SHP77 treated with DMSO at 0.1 percent for 48 hours (cell line): ENCODE measurements around the gene STK11.

ENCODE experiments used
- DNase-seq: peaks from one replicate; lab custom pipeline; 2025; lab: John Stamatoyannopoulos, UW

The STK11 gene

GRCh38 chr19:1205114-1206099 is at the start of gene STK11:
Gene STK11, plus strand, starts transcription at chr19:1205778. Its CDS starts 1,136 bp downstream, at chr19:1206914.
- DNase-seq = no peak

- DNase-seq = no peak
Measured at GRCh38 chr19:1156305-1156801, 49.2 kb upstream of the STK11 start.

GRCh38 chr19:1156830-1157615 is 48.6 kb upstream of the STK11 start:
- no peak for DNase-seq

GRCh38 chr19:1157931-1158884 is 47.4 kb upstream of the STK11 start:
- DNase-seq = no peak

- DNase-seq = no peak
Measured at GRCh38 chr19:1158885-1159448, 46.6 kb upstream of the STK11 start.

- no peak for DNase-seq
Measured at GRCh38 chr19:1159864-1160595, 45.5 kb upstream of the STK11 start.

- DNase-seq = no peak
Measured at GRCh38 chr19:1161716-1162115, 43.9 kb upstream of the STK11 start.

- DNase-seq = no peak
Measured at GRCh38 chr19:1162404-1163282, 42.9 kb upstream of the STK11 start.

GRCh38 chr19:1163283-1163933 is 42.2 kb upstream of the STK11 start:
- DNase-seq = no peak

GRCh38 chr19:1163934-1164683 is 41.5 kb upstream of the STK11 start:
- DNase-seq = no peak

GRCh38 chr19:1164684-1165531 is 40.7 kb upstream of the STK11 start:
- DNase-seq = no peak

- no peak for DNase-seq
Measured at GRCh38 chr19:1166872-1167573, 38.6 kb upstream of the STK11 start.

GRCh38 chr19:1167687-1168571 is 37.6 kb upstream of the STK11 start:
- DNase-seq = no peak

GRCh38 chr19:1168572-1169410 is 36.8 kb upstream of the STK11 start:
- no peak for DNase-seq

- no peak for DNase-seq
Measured at GRCh38 chr19:1169411-1169791, 36.2 kb upstream of the STK11 start.
